WTC11 (cell line): ENCODE results near the gene TOB2. TPM values are rescaled to one million over a fixed set of nuclear protein-coding genes. Genes with fewer than 3 reads are reported as not detected.

ENCODE experiments used
- ATAC-seq: fragments of 200-7000 bp; cut with Tn5 transposase; 2 replicates; pipeline ENCODE4 v1.10.0; 2021; ENCODE audit warnings: mild to moderate bottlenecking, moderate library complexity
- CTCF ChIA-PET: fragments of 300-600 bp; sonication (Branson Sonifier 250); formaldehyde crosslinking; loops from one replicate; lab custom pipeline; 2021; ENCODE audit warnings: antibody characterized with exemption; lab: Charles Lee
- POLR2A ChIA-PET: fragments of 350-600 bp; sonication (Branson Sonifier 250); formaldehyde crosslinking; loops from one replicate; lab custom pipeline; 2021; ENCODE audit warnings: antibody characterized with exemption; lab: Charles Lee
- DNase-seq: peaks from one replicate; pipeline ENCODE4 v3.0.0; 2021; ENCODE audit warnings: low spot score
- H3K27ac Mint-ChIP-seq: 2 replicates; pipeline ENCODE4 v1.8.0; 2021; ENCODE audit warnings: mixed read lengths
- H3K27me3 Mint-ChIP-seq: 2 replicates; pipeline ENCODE4 v1.8.0; 2021; ENCODE audit warnings: low read depth, mild to moderate bottlenecking, moderate library complexity, mixed read lengths
- H3K36me3 Mint-ChIP-seq: 2 replicates; pipeline ENCODE4 v1.8.0; 2021; ENCODE audit warnings: mixed read lengths
- H3K4me1 Mint-ChIP-seq: 2 replicates; pipeline ENCODE4 v1.8.0; 2022; ENCODE audit warnings: mixed read lengths
- H3K4me3 Mint-ChIP-seq: 2 replicates; pipeline ENCODE4 v1.8.0; 2021; ENCODE audit warnings: mild to moderate bottlenecking, moderate library complexity, mixed read lengths
- H3K9me3 Mint-ChIP-seq: 2 replicates; pipeline ENCODE4 v1.8.0; 2021; ENCODE audit warnings: mixed read lengths
- ARID4B ChIP-seq: sonication (generic); formaldehyde crosslinking; IDR thresholded peaks from 2 replicates; pipeline ENCODE4 v1.8.0; 2023; ENCODE audit warnings: missing genetic modification reagents, mild to moderate bottlenecking, borderline replicate concordance
- ATF1 ChIP-seq: sonication (generic); formaldehyde crosslinking; IDR thresholded peaks from 2 replicates; pipeline ENCODE4 v1.8.1; 2023; ENCODE audit warnings: mild to moderate bottlenecking, moderate library complexity, missing genetic modification reagents
- ESRRA ChIP-seq: sonication (generic); formaldehyde crosslinking; IDR thresholded peaks from 2 replicates; pipeline ENCODE4 v1.8.1; 2022; ENCODE audit warnings: mild to moderate bottlenecking, missing genetic modification reagents, borderline replicate concordance
- FOXJ3 ChIP-seq: sonication (generic); formaldehyde crosslinking; IDR thresholded peaks from 2 replicates; pipeline ENCODE4 v1.9.0; 2021; ENCODE audit warnings: missing genetic modification reagents, mild to moderate bottlenecking, borderline replicate concordance
- GTF2I ChIP-seq: fragments of 250-450 bp; sonication (Bioruptor Pico); conservative IDR thresholded peaks from 2 replicates; pipeline ENCODE4 v1.4.0; 2021; ENCODE audit warnings: mild to moderate bottlenecking
- JAZF1 ChIP-seq: fragments of 250-450 bp; sonication (Bioruptor Pico); IDR thresholded peaks from 2 replicates; pipeline ENCODE4 v1.9.0; 2021; ENCODE audit warnings: moderate library complexity, mild to moderate bottlenecking, inconsistent platforms
- JUN ChIP-seq: sonication (generic); formaldehyde crosslinking; IDR thresholded peaks from 2 replicates; pipeline ENCODE4 v1.8.0; 2023; ENCODE audit warnings: mild to moderate bottlenecking, missing genetic modification reagents
- MXD4 ChIP-seq: fragments of 250-450 bp; sonication (Bioruptor Pico); IDR thresholded peaks from 2 replicates; pipeline ENCODE4 v1.8.0; 2021; ENCODE audit warnings: mild to moderate bottlenecking, moderate library complexity, borderline replicate concordance
- MYBL2 ChIP-seq: sonication (generic); formaldehyde crosslinking; IDR thresholded peaks from 2 replicates; pipeline ENCODE4 v1.8.1; 2023; ENCODE audit warnings: mild to moderate bottlenecking, moderate library complexity, missing genetic modification reagents
- NR3C1 ChIP-seq: sonication (generic); formaldehyde crosslinking; conservative IDR thresholded peaks from 2 replicates; pipeline ENCODE4 v1.8.1; 2023; ENCODE audit warnings: low read depth, mild to moderate bottlenecking, missing genetic modification reagents
- PRDM15 ChIP-seq: sonication (generic); formaldehyde crosslinking; IDR thresholded peaks from 2 replicates; pipeline ENCODE4 v1.8.0; 2022; ENCODE audit warnings: missing genetic modification reagents
- RORB ChIP-seq: fragments of 250-450 bp; sonication (Bioruptor Pico); IDR thresholded peaks from 2 replicates; pipeline ENCODE4 v1.9.0; 2021; ENCODE audit warnings: mild to moderate bottlenecking
- SMAD4 ChIP-seq: sonication (generic); formaldehyde crosslinking; IDR thresholded peaks from 2 replicates; pipeline ENCODE4 v1.8.0; 2022; ENCODE audit warnings: mild to moderate bottlenecking, missing genetic modification reagents
- SP1 ChIP-seq: sonication (generic); formaldehyde crosslinking; conservative IDR thresholded peaks from 2 replicates; pipeline ENCODE4 v1.8.1; 2022; ENCODE audit warnings: missing genetic modification reagents
- TP53 ChIP-seq: sonication (generic); formaldehyde crosslinking; IDR thresholded peaks from 2 replicates; pipeline ENCODE4 v1.8.1; 2023; ENCODE audit warnings: mild to moderate bottlenecking, missing genetic modification reagents
- ZNF121 ChIP-seq: sonication (generic); formaldehyde crosslinking; IDR thresholded peaks from 2 replicates; pipeline ENCODE4 v1.8.0; 2023; ENCODE audit warnings: missing genetic modification reagents
- ZNF263 ChIP-seq: sonication (generic); formaldehyde crosslinking; IDR thresholded peaks from 2 replicates; pipeline ENCODE4 v1.8.1; 2022; ENCODE audit warnings: low read depth, mild to moderate bottlenecking, moderate library complexity, missing genetic modification reagents
- total RNA-seq: library from RNA; stranded (reverse); gene quantifications from 3 replicates; pipeline ENCODE4 v1.2.3, GENCODE V29; 2021
- TF ChIP-seq, protein P1 (sequence below): fragments of 250-450 bp; sonication (Bioruptor Pico); IDR thresholded peaks from 2 replicates; pipeline ENCODE4 v1.9.0; 2021; ENCODE audit warnings: moderate library complexity, mild to moderate bottlenecking, inconsistent platforms, borderline replicate concordance
- TF ChIP-seq, protein P2 (sequence below): sonication (generic); formaldehyde crosslinking; conservative IDR thresholded peaks from 2 replicates; pipeline ENCODE4 v1.8.1; 2023; ENCODE audit warnings: mild to moderate bottlenecking, low read depth, missing genetic modification reagents, moderate library complexity
- TF ChIP-seq, protein P3 (sequence below): sonication (generic); formaldehyde crosslinking; IDR thresholded peaks from 2 replicates; pipeline ENCODE4 v1.8.0; 2023; ENCODE audit warnings: mild to moderate bottlenecking, missing genetic modification reagents

The TOB2 gene
- total RNA-seq, 1 experiment from 2014 or later: 46.6 TPM

- peak overlapping the region; percentile 50 for H3K27ac Mint-ChIP-seq
Observed at GRCh38 chr22:41411021-41411851, 35.4 kb downstream of the TOB2 start.

DNA sequence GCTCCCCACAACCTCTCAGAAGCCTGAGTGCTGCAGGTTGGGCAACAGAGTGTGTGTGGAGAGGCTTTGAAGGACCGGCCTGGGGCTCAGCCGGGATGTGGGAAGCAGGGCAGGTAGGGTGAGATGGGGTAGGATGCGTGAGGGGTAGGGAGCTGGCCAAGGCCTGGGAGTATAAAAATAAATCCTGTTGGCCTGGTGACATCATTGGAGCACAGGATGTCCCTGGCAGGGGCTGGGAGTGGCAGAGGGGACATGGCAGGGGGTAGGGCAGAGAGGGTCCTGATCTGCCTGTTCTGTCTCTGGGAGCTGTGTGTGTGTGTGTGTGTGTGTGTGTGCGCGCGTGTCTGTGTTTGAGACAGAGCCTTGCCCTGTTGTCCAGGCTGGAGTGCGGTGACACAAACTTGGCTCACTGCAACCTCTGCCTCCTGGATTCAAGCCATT lies 36.3 kb downstream of the TOB2 start:
- POLR2A ChIA-PET: no interaction called here
- Mint-ChIP-seq H3K9me3 (no peaks in the 10 kb centered on the region), H3K4me3 (no peak overlapping the region), H3K27ac (no peak overlapping the region), H3K27me3 (no peaks in the 10 kb centered on the region), H3K4me1 (peaks cover 22% of the 10 kb centered on the region), H3K36me3 (no peaks in the 10 kb centered on the region)
- DNase-seq (no peak), ATAC-seq (no peak)
- CTCF ChIA-PET: interaction anchor here (0.8 kb wide), 1 partner anchor 29 kb away, joined by 6 read pairs; the partner anchor contains the start of gene TEF
- TF ChIP-seq NR3C1 (CRISPR knock-in tag) (no peak), ZNF121 (CRISPR knock-in tag) (no peak), SP1 (CRISPR knock-in tag) (no peak), MXD4 (CRISPR knock-in tag) (no peak), RORB (no peak), FOXJ3 (CRISPR knock-in tag) (no peak), TP53 (CRISPR knock-in tag) (no peak), SMAD4 (CRISPR knock-in tag) (no peak), PRDM15 (CRISPR knock-in tag) (no peak), JUN (CRISPR knock-in tag) (no peak), JAZF1 (no peak), ARID4B (CRISPR knock-in tag) (no peak), ESRRA (no peak), ZNF263 (CRISPR knock-in tag) (no peak), ATF1 (CRISPR knock-in tag) (no peak)
- TF ChIP-seq, protein P1, sequence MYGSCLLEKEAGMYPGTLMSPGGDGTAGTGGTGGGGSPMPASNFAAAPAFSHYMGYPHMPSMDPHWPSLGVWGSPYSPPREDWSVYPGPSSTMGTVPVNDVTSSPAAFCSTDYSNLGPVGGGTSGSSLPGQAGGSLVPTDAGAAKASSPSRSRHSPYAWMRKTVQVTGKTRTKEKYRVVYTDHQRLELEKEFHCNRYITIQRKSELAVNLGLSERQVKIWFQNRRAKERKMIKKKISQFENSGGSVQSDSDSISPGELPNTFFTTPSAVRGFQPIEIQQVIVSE (CRISPR knock-in tag): no peak
- TF ChIP-seq, protein P2, sequence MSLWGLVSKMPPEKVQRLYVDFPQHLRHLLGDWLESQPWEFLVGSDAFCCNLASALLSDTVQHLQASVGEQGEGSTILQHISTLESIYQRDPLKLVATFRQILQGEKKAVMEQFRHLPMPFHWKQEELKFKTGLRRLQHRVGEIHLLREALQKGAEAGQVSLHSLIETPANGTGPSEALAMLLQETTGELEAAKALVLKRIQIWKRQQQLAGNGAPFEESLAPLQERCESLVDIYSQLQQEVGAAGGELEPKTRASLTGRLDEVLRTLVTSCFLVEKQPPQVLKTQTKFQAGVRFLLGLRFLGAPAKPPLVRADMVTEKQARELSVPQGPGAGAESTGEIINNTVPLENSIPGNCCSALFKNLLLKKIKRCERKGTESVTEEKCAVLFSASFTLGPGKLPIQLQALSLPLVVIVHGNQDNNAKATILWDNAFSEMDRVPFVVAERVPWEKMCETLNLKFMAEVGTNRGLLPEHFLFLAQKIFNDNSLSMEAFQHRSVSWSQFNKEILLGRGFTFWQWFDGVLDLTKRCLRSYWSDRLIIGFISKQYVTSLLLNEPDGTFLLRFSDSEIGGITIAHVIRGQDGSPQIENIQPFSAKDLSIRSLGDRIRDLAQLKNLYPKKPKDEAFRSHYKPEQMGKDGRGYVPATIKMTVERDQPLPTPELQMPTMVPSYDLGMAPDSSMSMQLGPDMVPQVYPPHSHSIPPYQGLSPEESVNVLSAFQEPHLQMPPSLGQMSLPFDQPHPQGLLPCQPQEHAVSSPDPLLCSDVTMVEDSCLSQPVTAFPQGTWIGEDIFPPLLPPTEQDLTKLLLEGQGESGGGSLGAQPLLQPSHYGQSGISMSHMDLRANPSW (CRISPR knock-in tag): no peak
- TF ChIP-seq, protein P3, sequence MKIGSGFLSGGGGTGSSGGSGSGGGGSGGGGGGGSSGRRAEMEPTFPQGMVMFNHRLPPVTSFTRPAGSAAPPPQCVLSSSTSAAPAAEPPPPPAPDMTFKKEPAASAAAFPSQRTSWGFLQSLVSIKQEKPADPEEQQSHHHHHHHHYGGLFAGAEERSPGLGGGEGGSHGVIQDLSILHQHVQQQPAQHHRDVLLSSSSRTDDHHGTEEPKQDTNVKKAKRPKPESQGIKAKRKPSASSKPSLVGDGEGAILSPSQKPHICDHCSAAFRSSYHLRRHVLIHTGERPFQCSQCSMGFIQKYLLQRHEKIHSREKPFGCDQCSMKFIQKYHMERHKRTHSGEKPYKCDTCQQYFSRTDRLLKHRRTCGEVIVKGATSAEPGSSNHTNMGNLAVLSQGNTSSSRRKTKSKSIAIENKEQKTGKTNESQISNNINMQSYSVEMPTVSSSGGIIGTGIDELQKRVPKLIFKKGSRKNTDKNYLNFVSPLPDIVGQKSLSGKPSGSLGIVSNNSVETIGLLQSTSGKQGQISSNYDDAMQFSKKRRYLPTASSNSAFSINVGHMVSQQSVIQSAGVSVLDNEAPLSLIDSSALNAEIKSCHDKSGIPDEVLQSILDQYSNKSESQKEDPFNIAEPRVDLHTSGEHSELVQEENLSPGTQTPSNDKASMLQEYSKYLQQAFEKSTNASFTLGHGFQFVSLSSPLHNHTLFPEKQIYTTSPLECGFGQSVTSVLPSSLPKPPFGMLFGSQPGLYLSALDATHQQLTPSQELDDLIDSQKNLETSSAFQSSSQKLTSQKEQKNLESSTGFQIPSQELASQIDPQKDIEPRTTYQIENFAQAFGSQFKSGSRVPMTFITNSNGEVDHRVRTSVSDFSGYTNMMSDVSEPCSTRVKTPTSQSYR (CRISPR knock-in tag): no peak

More at GRCh38 chr22:41411021-41411851, 35.4 kb downstream of the TOB2 start:
- ChIA-PET POLR2A (interaction anchor here (0.5 to 1.8 kb wide), 2 partner anchors 30 to 120 kb away, joined by 3 to 5 read pairs; partner anchors contain the start of gene TEF), CTCF (interaction anchor here (1.5 to 2.1 kb wide), 3 partner anchors 29 to 122 kb away, joined by 4 to 7 read pairs (median 6); partner anchors contain the start of gene TEF)
- H3K27me3 Mint-ChIP-seq: no peaks in the 10 kb centered on the region
- no peak overlapping the region for H3K4me3 Mint-ChIP-seq
- ATAC-seq (peak; percentile 21), DNase-seq (no peak)
- no peaks in the 10 kb centered on the region for H3K9me3 Mint-ChIP-seq
- peaks cover 22% of the 10 kb centered on the region for H3K4me1 Mint-ChIP-seq
- no peaks in the 10 kb centered on the region for H3K36me3 Mint-ChIP-seq
- TF ChIP-seq MYBL2 (CRISPR knock-in tag): no peak
- peak; percentile 86 for TF ChIP-seq GTF2I (CRISPR knock-in tag)
- TF ChIP-seq, all 79 proteins: peak for 1
